ENCODE results near the gene TVP23C. TPM values are rescaled to one million over a fixed set of nuclear protein-coding genes. Genes with fewer than 3 reads are reported as not detected.

TVP23C gene
- total RNA-seq, 1 donor from 2014 or later, result 16.1 TPM

DNA sequence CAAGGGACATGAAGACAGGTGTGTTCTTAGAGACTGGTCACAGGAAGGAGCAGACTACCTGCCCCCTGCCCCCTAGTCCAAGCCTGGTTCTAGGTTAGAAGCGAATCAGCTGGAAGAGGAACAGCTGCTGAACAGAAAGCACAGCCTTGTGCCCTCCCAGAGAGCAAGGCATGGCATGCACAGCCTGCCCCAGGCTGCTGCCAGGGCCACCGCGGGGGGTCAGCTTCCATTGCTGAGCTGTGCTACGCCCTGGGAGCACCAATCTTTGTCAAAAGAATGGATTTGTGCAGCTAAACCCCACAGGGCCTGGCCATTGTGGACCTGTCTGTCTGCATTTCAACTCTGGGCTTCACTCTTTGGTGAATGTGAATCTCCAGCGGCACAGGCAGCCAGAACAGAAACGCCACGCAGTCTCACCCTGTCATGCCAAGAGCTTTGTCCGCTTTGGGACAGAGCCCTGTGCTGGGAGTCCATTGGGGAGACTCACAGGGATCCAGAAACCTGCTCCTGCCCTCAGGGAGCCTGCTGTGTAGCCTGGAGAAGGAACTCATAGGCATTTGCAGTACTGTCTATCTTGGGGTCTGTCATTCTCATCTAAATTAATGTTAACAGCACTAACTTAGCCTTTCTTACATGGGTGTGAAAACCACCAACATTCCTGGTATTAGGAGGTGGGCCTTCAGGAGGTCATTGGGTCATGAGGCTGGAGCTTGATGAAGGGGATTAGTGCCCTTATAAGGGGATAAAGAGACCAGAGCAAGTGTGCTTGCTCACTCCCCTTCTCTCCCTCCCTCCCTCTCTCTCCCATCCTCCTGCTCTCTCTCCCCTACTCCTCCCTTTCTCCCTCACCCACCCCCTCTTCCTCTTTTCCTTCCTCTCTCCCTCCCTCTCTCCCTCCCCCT lies 70.2 kb downstream of the TVP23C start:
- CTCF ChIA-PET, result interaction anchor here (0.9 kb wide), 1 partner anchor 10 kb away, joined by 3 read pairs; no protein-coding TSS in a partner anchor
- Mint-ChIP-seq H3K27me3 (no peaks in the 10 kb centered on the region), H3K9me3 (no peaks in the 10 kb centered on the region), H3K4me1 (no peaks in the 10 kb centered on the region), H3K4me3 (no peak overlapping the region), H3K27ac (no peak overlapping the region), H3K36me3 (ENCODE audit: low read depth) (peaks cover 2% of the 10 kb centered on the region)
- ATAC-seq (ENCODE audit: low read depth) (no peak), DNase-seq (no peak)
- POLR2A ChIA-PET, result no interaction called here
- intact Hi-C loops (cut with micrococcal nuclease), result no loop called here
- TF ChIP-seq, protein P1, sequence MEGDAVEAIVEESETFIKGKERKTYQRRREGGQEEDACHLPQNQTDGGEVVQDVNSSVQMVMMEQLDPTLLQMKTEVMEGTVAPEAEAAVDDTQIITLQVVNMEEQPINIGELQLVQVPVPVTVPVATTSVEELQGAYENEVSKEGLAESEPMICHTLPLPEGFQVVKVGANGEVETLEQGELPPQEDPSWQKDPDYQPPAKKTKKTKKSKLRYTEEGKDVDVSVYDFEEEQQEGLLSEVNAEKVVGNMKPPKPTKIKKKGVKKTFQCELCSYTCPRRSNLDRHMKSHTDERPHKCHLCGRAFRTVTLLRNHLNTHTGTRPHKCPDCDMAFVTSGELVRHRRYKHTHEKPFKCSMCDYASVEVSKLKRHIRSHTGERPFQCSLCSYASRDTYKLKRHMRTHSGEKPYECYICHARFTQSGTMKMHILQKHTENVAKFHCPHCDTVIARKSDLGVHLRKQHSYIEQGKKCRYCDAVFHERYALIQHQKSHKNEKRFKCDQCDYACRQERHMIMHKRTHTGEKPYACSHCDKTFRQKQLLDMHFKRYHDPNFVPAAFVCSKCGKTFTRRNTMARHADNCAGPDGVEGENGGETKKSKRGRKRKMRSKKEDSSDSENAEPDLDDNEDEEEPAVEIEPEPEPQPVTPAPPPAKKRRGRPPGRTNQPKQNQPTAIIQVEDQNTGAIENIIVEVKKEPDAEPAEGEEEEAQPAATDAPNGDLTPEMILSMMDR (IDR thresholded peaks at IDR 0.05), result no peak

DNA sequence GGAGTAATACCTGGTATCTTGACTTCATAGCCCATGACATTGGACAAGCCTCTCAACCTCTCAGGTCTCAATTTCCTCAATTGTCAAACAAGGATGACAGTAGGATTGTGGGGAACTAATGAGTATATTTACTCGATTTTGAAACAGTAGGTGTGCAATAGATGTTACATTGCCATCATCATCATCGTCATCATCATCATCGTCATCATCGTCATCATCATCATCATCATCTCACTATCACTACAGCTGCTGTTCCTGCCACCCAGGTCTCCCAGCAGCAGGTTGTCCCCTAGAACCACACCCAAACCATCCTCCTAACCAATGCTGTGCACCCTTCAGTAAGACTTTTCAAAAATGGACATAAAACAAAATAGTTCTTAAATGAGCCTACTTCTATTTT lies 71.1 kb downstream of the TVP23C start:
- H3K36me3 Mint-ChIP-seq (ENCODE audit: low read depth), result no peaks in the 10 kb centered on the region
- intact Hi-C loops (cut with micrococcal nuclease), result no loop called here
- DNase-seq (no peak), ATAC-seq (ENCODE audit: low read depth) (no peak)
- H3K27me3 Mint-ChIP-seq, result no peaks in the 10 kb centered on the region
- ChIA-PET CTCF (no interaction called here), POLR2A (no interaction called here)
- H3K27ac Mint-ChIP-seq, result no peak overlapping the region
- no peaks in the 10 kb centered on the region for H3K9me3 Mint-ChIP-seq
- H3K4me1 Mint-ChIP-seq, result no peaks in the 10 kb centered on the region
- H3K4me3 Mint-ChIP-seq, result no peak overlapping the region
- TF ChIP-seq, protein P1 (IDR thresholded peaks at IDR 0.05), result no peak

DNA sequence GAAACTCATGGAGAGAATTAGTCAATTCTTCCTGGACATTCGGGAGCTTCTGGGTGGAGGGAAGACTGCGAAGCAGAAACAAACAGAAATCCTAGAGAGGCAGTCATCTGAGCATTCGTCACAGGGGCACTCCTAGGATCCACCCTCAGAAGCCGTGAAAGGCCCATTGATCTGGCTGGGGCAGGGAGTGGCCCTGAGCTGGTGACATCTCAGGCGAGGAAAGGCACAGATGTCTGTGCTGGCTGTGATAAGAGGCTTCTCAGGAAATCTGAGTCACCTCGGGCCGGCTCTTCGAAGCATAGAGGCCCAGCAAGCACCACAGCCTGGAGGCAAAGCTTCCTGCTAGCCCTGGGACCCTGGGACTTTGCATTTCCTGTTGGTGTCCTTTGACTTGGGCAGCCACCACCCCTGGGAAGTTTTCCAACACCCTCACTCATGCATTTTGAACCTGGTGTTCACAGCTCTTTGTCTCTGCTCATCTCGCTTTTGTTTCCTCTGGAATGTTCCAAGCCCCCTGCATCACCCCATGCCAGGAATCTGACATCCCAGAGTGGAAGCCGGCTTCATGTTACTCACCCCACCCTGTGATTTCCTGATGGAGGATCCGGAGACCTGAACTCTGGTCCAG lies 72.5 kb downstream of the TVP23C start:
- Mint-ChIP-seq H3K36me3 (ENCODE audit: low read depth) (no peaks in the 10 kb centered on the region), H3K27me3 (no peaks in the 10 kb centered on the region), H3K4me1 (no peaks in the 10 kb centered on the region), H3K4me3 (no peak overlapping the region), H3K9me3 (no peaks in the 10 kb centered on the region), H3K27ac (no peak overlapping the region)
- ChIA-PET CTCF (no interaction called here), POLR2A (no interaction called here)
- intact Hi-C loops (cut with micrococcal nuclease), result no loop called here
- TF ChIP-seq, protein P1 (IDR thresholded peaks at IDR 0.05), result no peak
- DNase-seq, result no peak
- ATAC-seq (ENCODE audit: low read depth), result no peak

DNA sequence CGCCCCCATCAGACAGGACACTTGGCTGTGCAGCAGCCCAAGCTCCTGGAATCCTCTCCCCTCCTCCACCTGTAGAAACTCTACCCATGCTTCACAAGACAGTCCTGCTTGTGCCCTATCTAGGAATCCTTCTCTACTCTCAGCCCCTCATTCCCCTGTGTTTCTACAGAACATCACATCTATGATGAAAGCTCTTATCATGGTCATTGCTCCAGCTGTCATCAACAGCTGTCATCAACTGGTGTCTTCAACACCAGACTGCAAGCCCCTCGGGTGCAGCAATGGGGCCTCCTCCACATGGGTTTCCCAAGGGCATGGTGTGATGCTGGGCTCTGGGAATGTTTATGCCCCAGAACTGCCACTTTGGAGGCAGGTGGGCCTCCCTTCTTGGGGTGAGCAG lies 74.7 kb downstream of the TVP23C start:
- H3K36me3 Mint-ChIP-seq (ENCODE audit: low read depth), result no peaks in the 10 kb centered on the region
- DNase-seq (no peak), ATAC-seq (ENCODE audit: low read depth) (no peak)
- no peaks in the 10 kb centered on the region for H3K4me1 Mint-ChIP-seq
- H3K4me3 Mint-ChIP-seq, result no peak overlapping the region
- CTCF ChIA-PET, result no interaction called here
- H3K27me3 Mint-ChIP-seq, result no peaks in the 10 kb centered on the region
- H3K27ac Mint-ChIP-seq, result no peak overlapping the region
- intact Hi-C loops (cut with micrococcal nuclease), result no loop called here
- TF ChIP-seq, protein P1 (IDR thresholded peaks at IDR 0.05), result no peak
- POLR2A ChIA-PET, result no interaction called here
- no peaks in the 10 kb centered on the region for H3K9me3 Mint-ChIP-seq

DNA sequence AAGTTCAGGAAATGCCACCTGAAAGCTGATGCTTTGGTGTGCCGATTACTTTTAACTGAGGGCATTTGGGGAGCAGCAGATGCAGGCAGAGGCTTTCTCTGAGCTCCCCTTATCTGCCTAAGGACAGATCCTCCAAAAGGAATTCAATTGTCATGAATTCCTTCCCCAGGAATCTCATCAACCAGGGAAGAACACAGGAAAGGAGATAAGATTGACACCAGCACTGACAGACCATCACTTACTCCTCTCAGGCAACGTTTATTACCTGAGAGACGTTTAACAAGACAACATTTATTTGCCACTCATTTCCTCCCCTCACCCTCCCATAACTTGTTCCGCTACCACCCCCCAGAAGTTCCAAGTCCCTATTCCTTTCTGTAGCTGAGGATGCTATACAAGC lies 78.2 kb downstream of the TVP23C start:
- Mint-ChIP-seq H3K27ac (no peak overlapping the region), H3K4me1 (no peaks in the 10 kb centered on the region), H3K36me3 (ENCODE audit: low read depth) (no peaks in the 10 kb centered on the region), H3K4me3 (no peak overlapping the region), H3K9me3 (no peaks in the 10 kb centered on the region), H3K27me3 (no peaks in the 10 kb centered on the region)
- ChIA-PET POLR2A (no interaction called here), CTCF (no interaction called here)
- intact Hi-C loops (cut with micrococcal nuclease), result no loop called here
- TF ChIP-seq, protein P1 (IDR thresholded peaks at IDR 0.05), result no peak
- no peak for ATAC-seq (ENCODE audit: low read depth)
- DNase-seq, result no peak
